ENCODE data around the gene TMEM242. TPM values are rescaled to one million over a fixed set of nuclear protein-coding genes. Genes with fewer than 3 reads are reported as not detected.

TMEM242 gene
- total RNA-seq, 6 experiments from 2014 or later: 4.4 to 8.8 (median 7.3) TPM

GRCh38 chr6:157263146-157263545 is 60.2 kb downstream of the TMEM242 start:
- DNase-seq: no peak
- WGBS (ENCODE audit: insufficient coverage, low coverage, low lambda C conversion rate, missing lambda C conversion rate): 72% methylated on average over 3 of the region's 5 CpGs

DNA sequence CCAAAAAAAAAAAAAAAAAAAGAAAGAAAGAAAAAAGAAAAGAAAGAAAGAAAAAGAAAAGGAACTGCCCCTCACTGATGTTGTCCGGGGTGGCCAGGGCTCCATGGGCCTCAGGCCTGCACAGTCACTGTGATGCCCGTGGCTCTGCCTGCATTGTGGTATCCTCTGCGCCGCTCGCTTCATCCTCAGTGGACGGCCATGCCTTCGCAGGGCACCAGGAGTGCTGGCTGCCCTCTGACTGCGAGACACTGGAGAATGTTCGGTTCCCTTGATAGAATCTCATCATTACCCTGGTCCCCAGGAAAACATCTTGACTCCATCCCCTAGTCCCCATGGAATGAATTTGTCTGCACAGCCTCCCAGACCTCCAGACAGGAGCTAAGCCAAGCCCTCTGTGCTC is 61.7 kb downstream of the TMEM242 start:
- WGBS (ENCODE audit: insufficient coverage, low coverage, low lambda C conversion rate, missing lambda C conversion rate): no CpG with 5 or more reads among the region's 9 CpGs
- Histone ChIP-seq H3K4me1 (peaks cover 0 to 5% (median 0%) of the 10 kb centered on the region in 4 donors), H3K36me3 (no peaks in the 10 kb centered on the region), H3K27me3 (no peaks in the 10 kb centered on the region), H3K27ac (no peak overlapping the region), H3K4me3 (no peak overlapping the region), H3K9me3 (no peaks in the 10 kb centered on the region)
- no peak for TF ChIP-seq POLR2A (IDR thresholded peaks at IDR 0.05)
- TF ChIP-seq CTCF (IDR thresholded peaks at IDR 0.05): no peak
- intact Hi-C loops (cut with DNase I): no loop called here
- ATAC-seq (no peak), DNase-seq (no peak)

More at GRCh38 chr6:157263146-157263545, 60.2 kb downstream of the TMEM242 start:
- no peak overlapping the region for H3K27ac ChIP-seq
- H3K4me1 ChIP-seq: peaks cover 0 to 5% (median 0%) of the 10 kb centered on the region in 4 donors
- H3K36me3 ChIP-seq: no peaks in the 10 kb centered on the region
- H3K9me3 ChIP-seq: no peaks in the 10 kb centered on the region
- intact Hi-C loops (cut with DNase I): no loop called here
- H3K4me3 ChIP-seq: no peak overlapping the region
- TF ChIP-seq POLR2A (IDR thresholded peaks at IDR 0.05) (no peak), CTCF (IDR thresholded peaks at IDR 0.05) (no peak)
- no peaks in the 10 kb centered on the region for H3K27me3 ChIP-seq
- no peak for ATAC-seq

GRCh38 chr6:157260735-157261410 is 62.4 kb downstream of the TMEM242 start:
- DNase-seq: no peak
- peaks cover 0 to 5% (median 0%) of the 10 kb centered on the region in 4 donors for H3K4me1 ChIP-seq
- TF ChIP-seq CTCF (IDR thresholded peaks at IDR 0.05) (no peak), POLR2A (IDR thresholded peaks at IDR 0.05) (no peak)
- H3K27ac ChIP-seq: no peak overlapping the region
- intact Hi-C loops (cut with DNase I): no loop called here
- ATAC-seq: no peak
- H3K9me3 ChIP-seq: no peaks in the 10 kb centered on the region
- 81% methylated on average over 9 of the region's 16 CpGs for WGBS (ENCODE audit: insufficient coverage, low coverage, low lambda C conversion rate, missing lambda C conversion rate)
- H3K27me3 ChIP-seq: no peaks in the 10 kb centered on the region
- no peaks in the 10 kb centered on the region for H3K36me3 ChIP-seq
- no peak overlapping the region for H3K4me3 ChIP-seq

- Histone ChIP-seq H3K9me3 (no peaks in the 10 kb centered on the region), H3K4me3 (no peak overlapping the region), H3K27me3 (no peaks in the 10 kb centered on the region), H3K4me1 (no peaks in the 10 kb centered on the region), H3K27ac (no peak overlapping the region), H3K36me3 (no peaks in the 10 kb centered on the region)
- 83% methylated on average over 1 of the region's 9 CpGs for WGBS (ENCODE audit: insufficient coverage, low coverage, low lambda C conversion rate, missing lambda C conversion rate)
- DNase-seq (no peak), ATAC-seq (no peak)
- intact Hi-C loops (cut with DNase I): no loop called here
- TF ChIP-seq POLR2A (IDR thresholded peaks at IDR 0.05) (no peak), CTCF (IDR thresholded peaks at IDR 0.05) (no peak)
Observed at GRCh38 chr6:157259443-157259842, 63.9 kb downstream of the TMEM242 start.

All from right lobe of liver (tissue), 6 donors.